ENCODE data around the gene PRKCE.

Gene PRKCE

GRCh38 chr2:45729753-45730512 lies 78.5 kb downstream of the PRKCE start:
- no peak for DNase-seq

GRCh38 chr2:45731141-45731540 lies 79.7 kb downstream of the PRKCE start:
- no peak for DNase-seq

- no peak for DNase-seq
Measured at GRCh38 chr2:45732436-45732835, 81.0 kb downstream of the PRKCE start.

- DNase-seq: no peak
Measured at GRCh38 chr2:45732946-45733345, 81.5 kb downstream of the PRKCE start.

GRCh38 chr2:45734336-45734735 lies 82.9 kb downstream of the PRKCE start:
- no peak for DNase-seq

- no peak for DNase-seq
Measured at GRCh38 chr2:45734952-45735351, 83.5 kb downstream of the PRKCE start.

- no peak for DNase-seq
Measured at GRCh38 chr2:45736757-45737704, 85.6 kb downstream of the PRKCE start.

GRCh38 chr2:45739796-45740485 lies 88.5 kb downstream of the PRKCE start:
- no peak for DNase-seq

- DNase-seq: no peak
Measured at GRCh38 chr2:45741161-45741850, 89.8 kb downstream of the PRKCE start.

GRCh38 chr2:45743531-45744396 lies 92.3 kb downstream of the PRKCE start:
- peak; percentile 56 for DNase-seq

- no peak for DNase-seq
Measured at GRCh38 chr2:45745231-45745630, 93.8 kb downstream of the PRKCE start.

- DNase-seq: no peak
Measured at GRCh38 chr2:45746888-45747287, 95.4 kb downstream of the PRKCE start.

- DNase-seq: no peak
Measured at GRCh38 chr2:45747363-45747762, 95.9 kb downstream of the PRKCE start.

- DNase-seq: peak; percentile 75
Measured at GRCh38 chr2:45748239-45748638, 96.8 kb downstream of the PRKCE start.

- no peak for DNase-seq
Measured at GRCh38 chr2:45750001-45750400, 98.5 kb downstream of the PRKCE start.

- no peak for DNase-seq
Measured at GRCh38 chr2:45750484-45750883, 99.0 kb downstream of the PRKCE start.

GRCh38 chr2:45753381-45753780 lies 101.9 kb downstream of the PRKCE start:
- DNase-seq: no peak

GRCh38 chr2:45754131-45755010 lies 102.9 kb downstream of the PRKCE start:
- no peak for DNase-seq

GRCh38 chr2:45755585-45756335 lies 104.3 kb downstream of the PRKCE start:
- no peak for DNase-seq

GRCh38 chr2:45758018-45758417 lies 106.5 kb downstream of the PRKCE start:
- DNase-seq: no peak
